K562 (cell line): ENCODE data around the gene ASRGL1. TPM values are rescaled to one million over a fixed set of nuclear protein-coding genes. Genes with fewer than 3 reads are reported as not detected.
A peak's percentile ranks its signal among the peaks of the same experiment; 100 is the strongest.

ENCODE experiments used
- ATAC-seq: fragments of 200-7000 bp; cut with Tn5 transposase; 3 replicates; pipeline ENCODE4 v1.9.1; 2020; ENCODE audit warnings: moderate library complexity
- BruUV-seq: library from RNA; stranded (reverse); fragments of 400-500 nt; replicated peaks from 2 replicates; lab custom pipeline; 2021; lab: Mats Ljungman, UMichigan
- CTCF ChIA-PET: fragments of 300-600 bp; formaldehyde crosslinking; extraction: SDS; loops from one replicate; lab custom pipeline; 2021; ENCODE audit warnings: low intra/inter-chr PET ratio; lab: Yijun Ruan, JAX
- POLR2A ChIA-PET: fragments of 300-600, 350-650 bp; sonication (Branson Sonifier 250); formaldehyde crosslinking; extraction: SDS; loops from one replicate; lab custom pipeline; 2021; ENCODE audit warnings: antibody characterized with exemption, inconsistent platforms; lab: Yijun Ruan, JAX
- DNase-seq, 4 experiments: peaks; one replicate each; pipeline versions ENCODE4 v3.0.0 to v3.0.0-alpha.2; 2011 to 2018; ENCODE audit warnings: low spot score in 3 of 4, mixed read lengths in 3 of 4; ENCODE audit errors: extremely low read depth in 1 of 4
- FAIRE-seq: peaks from 2 replicates; lab custom pipeline; 2011; peaks lifted over from hg19 to GRCh38; lab: Jason Lieb, UNC
- H2AFZ ChIP-seq: 2 replicates; pipeline ENCODE4 v1.6.0; 2011; ENCODE audit warnings: low read depth, low read length, control low read depth, inconsistent platforms
- H3K27ac ChIP-seq: fragments of 200-600 bp; 3 replicates; pipeline ENCODE4 v1.8.0; 2011; ENCODE audit warnings: low read depth, mild to moderate bottlenecking, control low read depth, inconsistent platforms, low read length, moderate library complexity, mixed read lengths; ENCODE audit errors: extremely low read depth
- H3K27me3 ChIP-seq, 2 experiments: fragments of 300-600 bp in 1 of 2; 2 replicates in 1 of 2; 3 replicates in 1 of 2; pipeline versions ENCODE4 v1.6.0 to v1.8.0; 2011; ENCODE audit warnings: inconsistent platforms in 2 of 2, low read length in 2 of 2, mild to moderate bottlenecking in 1 of 2, mixed read lengths in 1 of 2, moderate library complexity in 1 of 2; ENCODE audit not compliant: control insufficient read depth in 2 of 2, insufficient read depth in 2 of 2
- H3K36me3 ChIP-seq: fragments of 300-600 bp; 3 replicates; pipeline ENCODE4 v1.8.0; 2011; ENCODE audit warnings: mild to moderate bottlenecking, low read length, inconsistent platforms; ENCODE audit not compliant: control insufficient read depth, insufficient read depth
- H3K4me1 ChIP-seq, 2 experiments: fragments of 200-600 bp in 1 of 2; replicated peaks in 1 of 2; 2 replicates in 1 of 2; 3 replicates in 1 of 2; pipeline versions ENCODE4 v1.5.1 to v1.8.0; 2011; ENCODE audit warnings: inconsistent platforms in 2 of 2, low read length in 2 of 2, mild to moderate bottlenecking in 1 of 2, mixed read lengths in 1 of 2, moderate library complexity in 1 of 2; ENCODE audit not compliant: control insufficient read depth in 2 of 2, insufficient read depth in 2 of 2
- H3K4me2 ChIP-seq: 2 replicates; pipeline ENCODE4 v1.6.1; 2011; ENCODE audit warnings: low read length, control low read depth, inconsistent platforms, mixed read lengths; ENCODE audit not compliant: insufficient read depth
- H3K4me3 ChIP-seq: fragments of 200-600 bp; sonication (generic), shearing (Covaris generic); 2 replicates; pipeline ENCODE4 v1.5.1; 2016; ENCODE audit warnings: control low read depth, inconsistent platforms
- H3K79me2 ChIP-seq: fragments of 200-600 bp; 3 replicates; pipeline ENCODE4 v1.8.0; 2011; ENCODE audit warnings: low read length, inconsistent platforms; ENCODE audit not compliant: control insufficient read depth, insufficient read depth
- H3K9ac ChIP-seq, 2 experiments: 2 replicates each; pipeline versions ENCODE4 v1.6.0 to v1.6.1; 2011; ENCODE audit warnings: low read depth in 2 of 2, low read length in 2 of 2, control low read depth in 1 of 2, inconsistent platforms in 1 of 2, mild to moderate bottlenecking in 1 of 2, mixed read lengths in 1 of 2; ENCODE audit not compliant: insufficient read depth in 1 of 2
- H3K9me1 ChIP-seq: one replicate; pipeline ENCODE4 v1.6.0; 2011; ENCODE audit warnings: inconsistent platforms, mild to moderate bottlenecking, low read length, moderate library complexity; ENCODE audit not compliant: control insufficient read depth, insufficient read depth
- H3K9me3 ChIP-seq: replicated peaks from 2 replicates; pipeline ENCODE4 v1.5.1; 2011; ENCODE audit warnings: low read depth, low read length, inconsistent platforms; ENCODE audit not compliant: control insufficient read depth, insufficient read depth
- H4K20me1 ChIP-seq: replicated peaks from 2 replicates; pipeline ENCODE4 v1.6.1; 2011; ENCODE audit warnings: low read length, inconsistent platforms, mixed read lengths; ENCODE audit not compliant: control insufficient read depth, insufficient read depth
- EGR1 ChIP-seq: fragments of 450-650 bp; conservative IDR thresholded peaks from 2 replicates; pipeline ENCODE4 v1.6.1; 2017; ENCODE audit warnings: mild to moderate bottlenecking
- NFRKB ChIP-seq: fragments of 450-650 bp; IDR thresholded peaks from 2 replicates; pipeline ENCODE4 v1.6.1; 2016; ENCODE audit warnings: low read depth
- PHF21A ChIP-seq: fragments of 450-650 bp; IDR thresholded peaks from 2 replicates; pipeline ENCODE4 v1.6.1; 2017; ENCODE audit warnings: low read depth, borderline replicate concordance
- SPI1 ChIP-seq: IDR thresholded peaks from 2 replicates; pipeline ENCODE4 v1.6.1; 2011; ENCODE audit warnings: low read depth, low read length, control low read depth, borderline replicate concordance
- ZFX ChIP-seq: sonication (generic); formaldehyde crosslinking; IDR thresholded peaks from 2 replicates; pipeline ENCODE4 v1.8.0; 2022; ENCODE audit warnings: mild to moderate bottlenecking, missing genetic modification reagents, moderate library complexity
- ZNF224 ChIP-seq: sonication (generic); formaldehyde crosslinking; IDR thresholded peaks from 2 replicates; pipeline ENCODE4 v1.8.0; 2022; ENCODE audit warnings: mild to moderate bottlenecking, missing genetic modification reagents
- WGBS: fragments of 100-300 bp; shearing (Covaris generic); methylation state at CpG from one replicate; pipeline ENCODE4 v1.1.6; 2016; ENCODE audit warnings: low coverage, mixed read lengths; ENCODE audit not compliant: insufficient coverage; ENCODE audit errors: missing lambda C conversion rate; 5-methylcytosine and 5-hydroxymethylcytosine counted together
- in situ Hi-C: fragments of 300-500 bp; cut with MboI; formaldehyde crosslinking; loops from 4 replicates; pipeline ENCODE4 v1.15.0; 2018; ENCODE audit warnings: inconsistent platforms, mixed read lengths
- intact Hi-C: fragments of 100-400 bp; cut with micrococcal nuclease; formaldehyde crosslinking; loops from 2 replicates; pipeline ENCODE4 v1.14.2; 2022
- polyA plus RNA-seq, 8 experiments: library from polyadenylated mRNA; depleted of rRNA in 4 of 8; stranded (reverse) in 5 of 8; unstranded in 3 of 8; fragments of >200 nt; fragmentation: Nextera tagmentation in 2 of 8; fragmentation: Illumina TruSeq in 1 of 8; extraction: Ambion mirVana in 2 of 8; extraction: Trizol in 1 of 8; gene quantifications; 2 replicates each; pipeline versions ENCODE4 v1.2.1 to v1.2.3, GENCODE V29; 2011 to 2014; ENCODE audit warnings: inconsistent platforms in 1 of 8, missing spikeins in 1 of 8
- total RNA-seq, 7 experiments: library from RNA; depleted of rRNA in 6 of 7; stranded (reverse); fragments of >200 nt in 6 of 7; fragmentation: Illumina TruSeq in 2 of 7; extraction: Trizol in 2 of 7; gene quantifications; 2 replicates each; pipeline versions ENCODE4 v1.2.1 to v1.2.3, GENCODE V29; 2011 to 2021; ENCODE audit warnings: low replicate concordance in 1 of 7

ASRGL1 gene
- total and polyA plus RNA-seq, 9 of the 15 experiments (the other 6 are each of a cell fraction or from before 2014, with no cell fraction given), result 3.1 to 23.0 (median 11.2) TPM

- Histone ChIP-seq H3K9ac (peak overlapping the region; percentile 4 to 71; a peak in 2 of 4 replicates), H3K9me3 (no peaks in the 10 kb centered on the region), H2AFZ (peak overlapping the region; percentile 30; the same call in 1 of the 2 replicates), H3K27me3 (no peaks in the 10 kb centered on the region), H3K36me3 (no peaks in the 10 kb centered on the region), H3K9me1 (no peaks in the 10 kb centered on the region), H4K20me1 (no peaks in the 10 kb centered on the region), H3K4me2 (peak overlapping the region; percentile 2; the same call in 1 of the 2 replicates), H3K79me2 (no peaks in the 10 kb centered on the region), H3K4me3 (no peak overlapping the region), H3K4me1 (peaks cover 64 to 71% of the 10 kb centered on the region in 2 experiments), H3K27ac (peak overlapping the region; percentile 68)
- in situ Hi-C loops (loop anchor here (10.0 to 25.0 kb wide), 3 partner anchors 159 to 616 kb away; partner anchors contain the start of gene SLC22A8), intact Hi-C loops (loop anchor here (1.0 to 10.0 kb wide), 7 partner anchors 29 to 461 kb away; partner anchors contain the start of genes BSCL2, GNG3 and POLR2G)
- TF ChIP-seq ZNF224 (CRISPR knock-in tag), result no peak
- TF ChIP-seq EGR1, result 0 out of 2 replicates have a peak, but pooled peaks have one; percentile 14
- 0 out of 2 replicates have a peak, but pooled peaks have one; percentile 1 for TF ChIP-seq ZFX (CRISPR knock-in tag)
- 0 out of 2 replicates have a peak, but pooled peaks have one; percentile 13 for TF ChIP-seq NFRKB
- TF ChIP-seq PHF21A, result no peak
- TF ChIP-seq SPI1, result peak; percentile 25; the same call in 1 of the 2 replicates
- ATAC-seq (peak; percentile 7), DNase-seq (peak in 1 of 4 experiments; percentile 25), FAIRE-seq (no peak)
- CTCF ChIA-PET, result interaction anchor here (0.6 to 3.7 kb wide), 5 partner anchors 15 to 216 kb away, joined by 3 to 48 read pairs (median 4); no protein-coding TSS in a partner anchor
- POLR2A ChIA-PET, result interaction anchor here (0.6 to 2.7 kb wide), 22 partner anchors 10 to 475 kb away, joined by 3 to 9 read pairs (median 3); partner anchors contain the start of genes AHNAK, C11orf98, CSKMT and EEF1G
- WGBS, result 60% methylated on average over 9 of the region's 10 CpGs
- BruUV-seq, result no TSS peak
Measured at GRCh38 chr11:62395885-62396551, 58.8 kb downstream of the ASRGL1 start.
